Suprapubic skin (tissue), 4 donors: ENCODE results near the gene CSNK1G2.
A peak's percentile ranks its signal among the peaks of the same experiment; 100 is the strongest.

ENCODE experiments used
- CTCF ChIP-seq, 2 donors: fragments of 200-600 bp in 1 of 2; fragments of 450-650 bp in 1 of 2; sonication (generic) in 1 of 2; IDR thresholded peaks; one replicate each; pipeline ENCODE4 v1.5.1; 2016 to 2019; ENCODE audit warnings: antibody characterized with exemption in 2 of 2, mild to moderate bottlenecking in 1 of 2, moderate library complexity in 1 of 2
- POLR2A ChIP-seq, 2 donors: fragments of 450-650 bp; IDR thresholded peaks; one replicate each; pipeline ENCODE4 v1.6.1; 2017; ENCODE audit warnings: antibody characterized with exemption in 2 of 2, mild to moderate bottlenecking in 2 of 2, moderate library complexity in 2 of 2
- POLR2AphosphoS5 ChIP-seq, 3 donors: sonication (generic); formaldehyde crosslinking; IDR thresholded peaks; one replicate each; pipeline ENCODE4 v1.6.1; 2017; ENCODE audit warnings: antibody characterized with exemption in 3 of 3

GRCh38 chr19:1942078-1942933 lies 1.3 kb downstream of the CSNK1G2 start:
- TF ChIP-seq CTCF (IDR thresholded peaks at IDR 0.05) (no peak), POLR2A (IDR thresholded peaks at IDR 0.05) (peak in 1 of 2 donors; percentile 15), POLR2AphosphoS5 (IDR thresholded peaks at IDR 0.05) (no peak)
